Measurements from ENCODE around the gene KRT72.

DNA sequence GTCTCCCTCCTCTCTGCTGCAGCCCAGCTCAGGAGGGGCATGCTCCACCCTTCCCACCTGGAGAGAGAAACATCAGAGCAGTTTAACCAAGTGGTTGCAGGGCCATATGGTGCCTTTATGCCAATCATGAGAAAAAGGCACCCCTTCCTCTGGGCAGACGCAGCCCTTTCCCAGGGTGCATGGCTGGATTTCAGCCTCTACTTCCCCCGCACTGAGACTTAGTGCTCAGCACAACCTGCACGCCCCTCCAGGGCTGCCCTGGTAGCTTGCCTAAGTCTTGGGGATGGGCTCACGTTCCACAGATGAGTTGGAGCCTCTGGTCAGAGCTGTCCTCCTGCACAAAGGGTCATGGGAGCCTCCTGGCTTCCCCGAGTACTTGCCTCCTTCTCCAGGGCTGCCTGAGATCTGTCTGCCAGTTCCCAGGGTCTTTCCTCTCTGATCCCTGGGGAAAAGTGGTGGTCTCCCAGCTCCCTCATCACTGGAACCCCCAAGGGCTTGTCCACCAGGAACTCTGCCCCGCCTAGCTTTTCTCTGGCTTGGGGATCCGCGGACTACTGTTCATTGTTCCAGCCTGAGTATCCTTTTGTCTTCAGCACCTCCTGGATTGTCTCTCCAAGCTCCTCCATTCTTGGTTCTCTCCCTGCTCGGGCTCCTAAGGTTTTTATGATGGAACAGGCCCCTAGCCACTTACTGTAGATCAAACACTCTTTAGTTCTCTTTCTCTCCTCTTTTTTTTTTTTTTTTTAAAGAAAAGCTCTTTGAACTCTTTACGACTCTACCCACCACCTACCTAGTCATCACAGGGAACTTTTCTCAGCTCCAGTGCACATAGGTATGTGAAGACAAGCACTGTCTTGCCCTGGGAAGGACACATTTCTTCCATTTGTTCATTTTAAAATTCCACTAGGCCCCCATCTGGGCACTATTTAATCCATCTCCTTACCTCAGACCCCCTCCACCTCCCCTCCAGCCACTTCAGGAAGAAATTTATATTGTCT lies 21.5 kb downstream of the KRT72 start:
- TF ChIP-seq, protein P1, sequence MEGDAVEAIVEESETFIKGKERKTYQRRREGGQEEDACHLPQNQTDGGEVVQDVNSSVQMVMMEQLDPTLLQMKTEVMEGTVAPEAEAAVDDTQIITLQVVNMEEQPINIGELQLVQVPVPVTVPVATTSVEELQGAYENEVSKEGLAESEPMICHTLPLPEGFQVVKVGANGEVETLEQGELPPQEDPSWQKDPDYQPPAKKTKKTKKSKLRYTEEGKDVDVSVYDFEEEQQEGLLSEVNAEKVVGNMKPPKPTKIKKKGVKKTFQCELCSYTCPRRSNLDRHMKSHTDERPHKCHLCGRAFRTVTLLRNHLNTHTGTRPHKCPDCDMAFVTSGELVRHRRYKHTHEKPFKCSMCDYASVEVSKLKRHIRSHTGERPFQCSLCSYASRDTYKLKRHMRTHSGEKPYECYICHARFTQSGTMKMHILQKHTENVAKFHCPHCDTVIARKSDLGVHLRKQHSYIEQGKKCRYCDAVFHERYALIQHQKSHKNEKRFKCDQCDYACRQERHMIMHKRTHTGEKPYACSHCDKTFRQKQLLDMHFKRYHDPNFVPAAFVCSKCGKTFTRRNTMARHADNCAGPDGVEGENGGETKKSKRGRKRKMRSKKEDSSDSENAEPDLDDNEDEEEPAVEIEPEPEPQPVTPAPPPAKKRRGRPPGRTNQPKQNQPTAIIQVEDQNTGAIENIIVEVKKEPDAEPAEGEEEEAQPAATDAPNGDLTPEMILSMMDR (IDR thresholded peaks at IDR 0.05; ENCODE audit: insufficient read depth, low read length) = no peak
- TF ChIP-seq GABPA (IDR thresholded peaks at IDR 0.05; ENCODE audit: low read depth) = no peak
